ENCODE measurements around the gene LCN2.

LCN2 gene

GRCh38 chr9:128201441-128202369 lies 52.5 kb downstream of the LCN2 start:
- no peak for DNase-seq (ENCODE audit: low read depth)

- DNase-seq (ENCODE audit: low read depth): no peak
These were observed 53.4 kb downstream of the LCN2 start for GRCh38 chr9:128202648-128203023.
